NCI-H345 treated with DMSO at 0.1 percent for 48 hours (cell line): ENCODE data around the gene HTT.
A peak's percentile ranks its signal among the peaks of the same experiment; 100 is the strongest.

ENCODE experiments used
- DNase-seq: peaks from one replicate; lab custom pipeline; 2025; ENCODE audit not compliant: unreplicated experiment; lab: John Stamatoyannopoulos, UW

The HTT gene

GRCh38 chr4:3247399-3248177, 173.1 kb downstream of the HTT start:
- no peak for DNase-seq

- DNase-seq = no peak
Measured at GRCh38 chr4:3248178-3248480, 173.6 kb downstream of the HTT start.

- no peak for DNase-seq
Measured at GRCh38 chr4:3248811-3249661, 174.6 kb downstream of the HTT start, which contains the start of gene MSANTD1. MSANTD1 (plus strand) TSS chr4:3249159; CDS start chr4:3249223, 64 bp downstream.

- no peak for DNase-seq
Measured at GRCh38 chr4:3249711-3250437, 175.4 kb downstream of the HTT start.

- DNase-seq = no peak
Measured at GRCh38 chr4:3250438-3250955, 176.0 kb downstream of the HTT start.

GRCh38 chr4:3250956-3251690, 176.6 kb downstream of the HTT start:
- DNase-seq = no peak

- DNase-seq = no peak
Measured at GRCh38 chr4:3251691-3252479, 177.4 kb downstream of the HTT start.

GRCh38 chr4:3252480-3252828, 178.0 kb downstream of the HTT start:
- DNase-seq = no peak

- no peak for DNase-seq
Measured at GRCh38 chr4:3252831-3253641, 178.6 kb downstream of the HTT start.

- DNase-seq = no peak
Measured at GRCh38 chr4:3253808-3254207, 179.3 kb downstream of the HTT start.

GRCh38 chr4:3254302-3255131, 180.0 kb downstream of the HTT start:
- DNase-seq = no peak

- no peak for DNase-seq
Measured at GRCh38 chr4:3255611-3256186, 181.2 kb downstream of the HTT start.

GRCh38 chr4:3256230-3257102, 182.0 kb downstream of the HTT start:
- DNase-seq = no peak

- peak; percentile 51 for DNase-seq
Measured at GRCh38 chr4:3257103-3257555, 182.6 kb downstream of the HTT start.

GRCh38 chr4:3257556-3258482, 183.3 kb downstream of the HTT start:
- no peak for DNase-seq
